GM19238 (cell line): Measurements from ENCODE around the gene NCKAP5.

Experiments used
- DNase-seq: peaks from one replicate; pipeline ENCODE4 v3.0.0; 2011; ENCODE audit warnings: low spot score; ENCODE audit not compliant: insufficient read length

Gene NCKAP5

GRCh38 chr2:133498662-133499585 lies 69.3 kb downstream of the NCKAP5 start:
- no peak for DNase-seq

- no peak for DNase-seq
Observed at GRCh38 chr2:133497951-133498565, 70.2 kb downstream of the NCKAP5 start.

GRCh38 chr2:133497270-133497893 lies 70.9 kb downstream of the NCKAP5 start:
- no peak for DNase-seq

GRCh38 chr2:133496501-133497269 lies 71.6 kb downstream of the NCKAP5 start:
- no peak for DNase-seq

- no peak for DNase-seq
Observed at GRCh38 chr2:133495226-133495625, 73.0 kb downstream of the NCKAP5 start.

- DNase-seq: no peak
Observed at GRCh38 chr2:133492719-133493380, 75.4 kb downstream of the NCKAP5 start.

GRCh38 chr2:133490411-133490980 lies 77.8 kb downstream of the NCKAP5 start:
- no peak for DNase-seq

GRCh38 chr2:133489641-133490410 lies 78.4 kb downstream of the NCKAP5 start:
- DNase-seq: no peak

GRCh38 chr2:133489146-133489545 lies 79.1 kb downstream of the NCKAP5 start:
- no peak for DNase-seq

GRCh38 chr2:133486771-133487191 lies 81.5 kb downstream of the NCKAP5 start:
- no peak for DNase-seq

GRCh38 chr2:133485868-133486267 lies 82.4 kb downstream of the NCKAP5 start:
- no peak for DNase-seq

- DNase-seq: no peak
Observed at GRCh38 chr2:133484784-133485183, 83.5 kb downstream of the NCKAP5 start.

GRCh38 chr2:133484106-133484505 lies 84.2 kb downstream of the NCKAP5 start:
- DNase-seq: no peak

GRCh38 chr2:133483181-133483580 lies 85.1 kb downstream of the NCKAP5 start:
- DNase-seq: no peak

- DNase-seq: no peak
Observed at GRCh38 chr2:133480707-133481429, 87.4 kb downstream of the NCKAP5 start.

- DNase-seq: no peak
Observed at GRCh38 chr2:133477616-133477990, 90.7 kb downstream of the NCKAP5 start.

GRCh38 chr2:133476931-133477615 lies 91.2 kb downstream of the NCKAP5 start:
- DNase-seq: no peak

- DNase-seq: no peak
Observed at GRCh38 chr2:133476286-133476685, 92.0 kb downstream of the NCKAP5 start.

- no peak for DNase-seq
Observed at GRCh38 chr2:133475610-133476009, 92.7 kb downstream of the NCKAP5 start.
